ENCODE measurements around the gene NT5C2.

NT5C2 gene

DNA sequence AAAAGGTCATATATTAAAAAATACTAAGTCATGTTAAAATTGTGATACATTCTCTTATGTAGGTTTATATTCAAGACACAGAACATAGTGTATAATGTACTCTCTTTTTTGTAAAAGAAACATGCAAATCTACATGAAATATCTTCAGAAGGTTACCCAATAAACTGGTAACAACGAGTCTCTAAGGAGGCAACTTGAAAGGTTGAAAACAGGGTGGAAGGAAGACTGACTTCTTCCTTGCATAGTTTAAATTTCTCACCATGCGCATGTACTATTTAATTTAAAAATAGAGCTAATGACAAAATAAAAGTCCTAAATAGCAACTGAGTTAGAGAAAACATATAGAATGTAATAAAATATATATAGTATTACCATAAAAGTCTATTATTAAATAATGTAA, 132.5 kb downstream of the NT5C2 start:
- no peak for DNase-seq (ENCODE audit: low read depth)

DNA sequence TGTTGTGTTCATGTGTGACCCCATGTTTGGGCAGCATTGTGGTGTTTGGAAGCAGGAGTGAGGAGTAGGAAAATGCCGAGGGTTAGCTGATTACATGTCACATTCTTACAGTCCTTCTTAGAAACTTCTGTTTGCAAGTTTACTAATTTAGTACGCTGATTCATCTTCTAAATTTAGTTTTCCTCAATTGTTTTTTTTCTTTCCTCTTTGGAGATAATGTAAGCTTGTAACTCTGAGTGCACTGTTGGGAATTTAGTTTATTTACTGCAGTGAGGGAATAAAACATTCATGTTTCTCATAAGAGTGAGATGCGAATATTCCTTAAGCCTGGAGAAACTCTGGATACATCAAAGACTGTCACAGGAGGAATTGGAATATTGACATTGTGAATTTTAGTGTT, 135.0 kb downstream of the NT5C2 start:
- DNase-seq (ENCODE audit: low read depth) = peak; percentile 78

DNA sequence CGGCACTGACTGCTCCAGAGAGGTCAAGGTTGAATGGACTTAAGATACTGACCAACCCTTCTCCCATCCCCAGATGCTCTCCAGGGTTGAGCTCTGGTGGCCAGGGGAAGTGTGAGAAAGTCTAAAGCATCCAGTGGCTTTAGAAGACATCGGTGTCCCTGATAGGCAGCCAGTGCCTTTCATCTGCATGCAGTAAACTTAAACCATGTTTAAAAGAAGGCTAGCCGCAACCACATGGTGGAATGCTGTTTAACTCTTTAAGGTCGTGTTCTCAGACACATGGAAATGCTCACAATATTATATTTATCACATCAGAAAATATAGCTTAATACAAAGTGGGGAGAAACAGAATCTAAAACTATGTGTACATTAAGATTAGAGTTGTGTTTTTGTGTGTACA, 138.0 kb downstream of the NT5C2 start:
- peak; percentile 59 for DNase-seq (ENCODE audit: low read depth)

DNA sequence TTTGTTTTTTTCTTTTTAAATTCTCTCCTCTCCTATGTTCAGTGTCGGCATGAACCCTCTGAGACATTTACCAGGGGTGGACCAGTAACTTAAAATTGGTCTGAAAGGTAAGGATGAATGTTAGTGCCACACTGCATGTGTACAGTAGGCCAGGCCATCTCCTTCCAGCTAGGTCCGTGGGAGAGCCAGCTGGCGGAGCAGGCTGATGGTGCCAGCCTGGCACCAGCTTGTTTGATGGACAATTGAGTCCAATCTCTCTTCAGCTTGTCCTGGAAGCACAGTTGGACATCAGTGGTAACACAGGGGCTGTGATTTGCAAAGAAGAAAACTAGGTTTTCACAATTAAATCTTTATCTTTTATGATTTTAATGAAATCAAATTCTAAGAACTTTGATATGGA, 138.5 kb downstream of the NT5C2 start:
- DNase-seq (ENCODE audit: low read depth) = no peak

DNA sequence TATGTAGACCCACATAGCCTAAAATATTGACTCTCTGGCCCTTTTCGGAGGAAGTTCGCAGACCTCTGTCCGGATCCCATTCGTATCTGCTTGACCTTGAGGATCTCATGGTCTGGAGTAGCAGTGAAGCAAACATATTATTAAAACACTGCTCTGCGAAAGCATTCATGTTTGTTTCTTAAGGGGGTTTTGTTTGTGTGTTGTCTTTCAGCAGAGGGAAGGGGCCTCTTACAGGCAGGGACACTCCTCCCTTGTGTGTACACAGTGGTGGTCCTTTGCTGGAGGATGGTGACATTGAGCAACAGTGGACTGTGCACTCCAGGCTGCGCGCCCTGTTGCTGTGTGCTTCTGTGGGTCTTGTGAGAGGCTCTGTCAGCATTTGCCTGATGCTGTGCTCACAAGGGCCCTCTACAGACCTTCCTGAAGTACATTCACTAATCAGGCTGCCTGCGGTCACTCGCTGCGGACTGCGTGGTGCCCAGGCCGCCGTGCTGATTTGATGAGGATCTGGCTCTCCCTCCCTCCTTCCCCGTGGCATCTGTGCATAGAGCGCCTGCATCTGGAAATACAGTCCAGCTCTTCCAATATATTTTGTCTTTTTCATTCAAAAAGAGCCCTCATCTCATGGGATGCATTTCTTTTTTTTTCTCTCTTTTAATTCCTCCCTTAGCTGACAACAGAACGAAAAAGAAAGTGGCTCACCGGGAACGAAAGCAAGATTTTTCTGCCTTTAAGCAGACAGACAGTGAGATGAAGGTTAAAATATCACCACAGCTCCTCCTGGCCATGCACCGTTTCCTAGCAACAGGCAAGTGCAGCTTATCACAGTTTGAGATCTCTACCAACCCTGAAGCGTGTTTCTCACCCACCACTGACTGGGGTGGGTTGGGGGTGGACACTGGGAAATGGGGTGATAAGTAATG, 139.2 kb downstream of the NT5C2 start:
- DNase-seq (ENCODE audit: low read depth) = peak; percentile 87

DNA sequence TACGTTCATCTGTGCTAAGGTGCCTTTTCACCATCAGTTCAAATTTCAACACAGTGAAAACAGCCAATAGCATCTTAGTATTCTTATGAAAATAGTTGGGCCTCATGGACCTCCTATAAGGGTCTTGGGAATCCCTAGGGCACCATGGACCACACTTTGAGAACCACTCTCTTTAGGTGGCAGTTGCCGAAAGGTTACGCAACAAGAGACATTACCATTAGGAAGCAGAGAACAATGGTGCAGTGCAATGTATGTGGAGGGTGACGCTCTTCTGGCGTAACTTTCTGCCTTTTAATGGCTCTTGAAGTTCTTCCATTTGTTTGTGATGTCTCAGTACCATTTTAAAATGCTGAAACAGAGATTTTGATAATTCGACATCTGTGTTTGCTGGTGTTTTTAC, 143.8 kb downstream of the NT5C2 start:
- DNase-seq (ENCODE audit: low read depth) = no peak

DNA sequence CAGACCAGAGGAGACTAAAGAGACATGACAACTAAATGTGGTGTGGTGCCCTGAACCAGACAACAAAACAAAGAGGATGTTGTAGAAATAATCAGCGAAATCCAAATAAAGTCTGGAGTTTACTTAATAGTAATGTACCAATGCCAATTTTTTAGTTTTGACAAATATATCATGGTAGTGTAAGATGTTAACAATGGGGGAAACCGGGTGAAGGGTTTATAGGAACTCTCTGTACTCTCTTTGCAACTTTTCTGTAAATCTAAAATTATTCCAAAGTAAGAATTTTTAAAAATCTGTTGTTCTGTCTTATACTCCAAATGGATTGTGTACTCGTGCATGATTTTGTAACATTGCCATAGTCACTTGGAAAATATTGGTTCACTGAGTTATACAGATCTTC, 145.7 kb downstream of the NT5C2 start:
- DNase-seq (ENCODE audit: low read depth) = no peak

DNA sequence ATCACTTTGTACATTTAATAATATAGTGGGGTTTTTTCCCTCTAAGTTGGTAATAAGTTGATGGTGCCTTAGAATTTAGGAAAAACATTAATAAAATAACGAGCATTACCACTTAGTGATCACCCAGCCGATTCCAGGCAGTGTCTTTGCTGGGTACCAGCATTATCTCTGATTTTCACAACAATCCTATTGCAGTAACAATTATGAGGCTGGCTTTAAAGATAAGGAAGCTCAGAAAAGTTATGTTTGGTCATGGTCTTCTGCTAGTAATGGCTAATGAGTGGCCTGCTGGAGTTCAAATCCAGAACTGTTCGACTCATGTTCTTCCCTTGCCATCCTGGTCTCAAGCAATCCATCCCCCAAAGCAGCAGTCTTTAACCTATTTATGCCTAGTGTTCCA, 147.1 kb downstream of the NT5C2 start:
- DNase-seq (ENCODE audit: low read depth) = no peak

DNA sequence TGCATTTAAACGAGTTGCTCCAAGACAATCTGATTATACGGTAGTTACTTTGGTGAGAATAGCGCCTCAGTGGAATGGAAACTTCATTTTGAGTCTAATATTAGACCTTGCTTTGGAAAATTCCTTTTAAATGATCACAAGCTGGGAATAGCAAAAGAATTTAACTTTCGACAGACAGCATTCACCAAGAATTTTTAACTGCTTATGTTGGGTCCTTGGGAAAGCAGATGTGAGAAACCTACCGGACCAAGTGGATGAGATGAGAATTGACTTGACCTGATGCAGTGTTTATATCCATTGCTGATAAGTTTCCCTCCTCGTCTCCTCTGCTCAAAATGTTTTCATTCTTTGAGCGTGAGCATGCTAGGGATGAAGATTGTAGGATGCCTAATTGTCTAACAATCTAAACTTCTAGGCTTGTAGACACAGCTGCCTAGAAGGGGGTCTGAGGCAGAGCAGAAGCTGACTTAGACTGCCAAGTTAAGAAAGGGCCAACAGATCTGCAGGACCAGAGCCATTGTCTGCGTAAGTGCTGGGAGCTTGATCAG, 148.1 kb downstream of the NT5C2 start:
- peak; percentile 99 for DNase-seq (ENCODE audit: low read depth)

DNA sequence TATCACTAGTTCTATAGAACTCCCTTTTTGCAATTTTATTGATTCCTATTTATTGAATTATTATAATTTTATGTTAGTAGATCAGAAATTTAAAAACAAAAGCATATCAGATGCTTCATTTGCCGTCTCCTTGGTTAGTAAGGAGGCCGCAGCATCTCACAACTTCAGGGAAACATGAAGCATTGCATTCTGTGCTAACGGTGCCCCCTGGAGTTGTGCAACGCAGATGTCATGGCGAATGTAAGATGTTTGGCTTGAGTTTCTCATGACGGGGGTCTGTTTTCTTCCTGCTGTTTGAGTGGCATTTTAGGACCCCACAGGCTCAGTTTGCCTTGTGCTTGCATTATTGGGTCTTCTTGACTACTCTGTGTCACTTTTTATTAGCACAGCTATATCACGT, 150.2 kb downstream of the NT5C2 start:
- no peak for DNase-seq (ENCODE audit: low read depth)

DNA sequence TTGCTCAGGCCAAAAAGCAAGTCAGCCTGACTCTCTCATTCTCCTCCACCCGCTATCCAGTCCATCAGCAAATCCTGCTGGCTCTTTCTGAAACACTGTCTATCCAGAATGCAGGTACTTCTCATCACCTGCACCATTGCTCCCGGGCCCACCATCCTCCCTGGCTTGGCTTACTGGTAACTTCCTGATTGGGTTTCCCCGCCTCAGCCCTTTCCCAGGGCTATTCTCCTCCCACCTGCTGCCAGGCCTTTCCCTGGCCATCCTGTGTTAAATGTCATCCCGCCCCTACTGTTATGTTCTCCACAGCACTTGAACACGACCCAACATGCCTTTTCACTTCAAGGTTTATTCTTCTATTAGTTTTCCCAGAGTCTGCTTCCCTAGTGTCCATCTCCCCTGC, 150.9 kb downstream of the NT5C2 start:
- no peak for DNase-seq (ENCODE audit: low read depth)

DNA sequence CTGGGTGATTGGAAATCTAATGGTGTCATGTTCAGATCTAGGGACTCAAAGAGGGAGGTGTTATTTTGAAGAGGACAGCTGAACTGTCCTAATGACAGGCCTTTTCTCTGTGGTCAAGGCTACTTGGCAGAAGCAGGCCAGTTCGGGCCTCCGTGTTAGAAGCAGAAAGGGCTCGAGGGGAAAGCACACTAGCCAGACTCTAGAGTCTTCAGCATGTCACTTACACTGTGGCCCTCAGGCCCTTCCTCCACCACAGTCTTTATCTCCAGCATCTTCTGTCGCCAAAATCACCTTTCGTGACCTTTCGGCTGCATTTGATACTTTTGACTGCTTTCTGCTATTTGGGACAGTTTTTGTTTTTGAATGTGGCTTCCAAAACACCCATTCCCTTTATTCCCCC, 151.7 kb downstream of the NT5C2 start:
- no peak for DNase-seq (ENCODE audit: low read depth)

DNA sequence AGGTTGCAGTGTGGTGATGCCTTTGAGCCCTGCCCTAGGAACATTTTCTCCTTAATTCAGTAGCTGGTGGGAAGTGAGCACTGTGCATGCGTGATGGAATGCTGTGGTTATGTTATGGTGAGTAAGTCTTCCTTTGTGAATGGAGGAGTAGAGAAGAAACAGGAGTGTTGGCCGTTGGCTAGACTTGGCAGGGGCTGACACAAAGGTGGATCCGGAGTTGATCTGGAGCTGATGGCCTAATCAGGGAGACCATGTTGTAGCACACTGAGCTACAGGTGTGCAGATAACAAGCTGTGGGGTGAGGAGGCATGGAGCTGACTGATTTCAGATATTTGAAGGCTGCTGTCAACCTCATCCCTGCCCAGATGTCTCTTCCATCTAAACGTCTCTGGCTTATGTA, 152.7 kb downstream of the NT5C2 start:
- peak; percentile 96 for DNase-seq (ENCODE audit: low read depth)

DNA sequence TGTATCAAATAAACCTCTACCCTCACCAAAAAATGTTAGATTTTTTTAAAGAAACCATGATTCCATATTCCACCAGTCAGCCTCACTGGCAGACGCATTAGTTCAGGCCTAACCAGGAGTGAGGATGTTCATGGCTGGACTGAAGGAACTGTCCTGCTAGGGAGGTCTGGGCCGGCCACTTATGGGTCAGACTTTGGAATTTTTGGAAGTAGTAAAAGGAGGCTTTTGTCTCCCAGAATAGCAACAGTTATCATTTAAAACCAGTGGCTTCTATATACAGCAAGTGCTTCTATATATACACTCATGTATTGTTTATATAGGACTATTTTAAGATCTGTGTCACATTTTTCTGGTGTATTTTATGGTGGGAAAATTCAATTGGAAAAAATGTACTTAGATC, 154.5 kb downstream of the NT5C2 start:
- peak; percentile 94 for DNase-seq (ENCODE audit: low read depth)
